Spinal cord (tissue), 10 donors: ENCODE measurements around the gene EPHB4. TPM values are rescaled to one million over a fixed set of nuclear protein-coding genes. Genes with fewer than 3 reads are reported as not detected.
"Not testable (repeated sequence)": the region's sequence is repeated elsewhere in the genome, so short reads cannot be mapped to it uniquely, and the experiment has no call there.

Experiments
- DNase-seq, 6 donors: peaks; one replicate each; pipeline versions ENCODE4 v3.0.0 to v3.0.0-alpha.2; 2013 to 2015; ENCODE audit warnings: low spot score in 6 of 6, low read depth in 4 of 6
- H3K27ac ChIP-seq: one replicate; pipeline ENCODE4 v1.5.1; 2013; ENCODE audit warnings: low read depth, low read length, control low read depth
- H3K27me3 ChIP-seq: one replicate; pipeline ENCODE4 v1.6.1; 2013; ENCODE audit warnings: low read length; ENCODE audit not compliant: control insufficient read depth, insufficient read depth
- H3K36me3 ChIP-seq: one replicate; pipeline ENCODE4 v1.6.1; 2013; ENCODE audit warnings: low read length; ENCODE audit not compliant: control insufficient read depth, insufficient read depth
- H3K4me1 ChIP-seq: one replicate; pipeline ENCODE4 v1.6.1; 2013; ENCODE audit warnings: low read length; ENCODE audit not compliant: control insufficient read depth, insufficient read depth
- H3K4me3 ChIP-seq: one replicate; pipeline ENCODE4 v1.5.1; 2013; ENCODE audit warnings: low read depth, low read length, control low read depth
- H3K9me3 ChIP-seq: one replicate; pipeline ENCODE4 v1.6.1; 2013; ENCODE audit warnings: low read length; ENCODE audit not compliant: control insufficient read depth, insufficient read depth
- WGBS: methylation state at CpG from one replicate; pipeline ENCODE4 v1.1.5; 2013; ENCODE audit warnings: missing lambda C conversion rate; ENCODE audit not compliant: insufficient coverage; 5-methylcytosine and 5-hydroxymethylcytosine counted together
- polyA plus RNA-seq, 2 donors: library from polyadenylated mRNA; unstranded; fragments of 120-200 nt; gene quantifications; one replicate each; pipeline ENCODE4 v1.2.1, GENCODE V29; 2013; ENCODE audit not compliant: insufficient read length in 2 of 2
- total RNA-seq, 2 donors: library from RNA; depleted of rRNA in 1 of 2; stranded (reverse); fragments of 120-200 nt in 1 of 2; fragments of >200 nt in 1 of 2; gene quantifications; one replicate each; pipeline versions ENCODE4 v1.2.3 to v1.2.4, GENCODE V29; 2013 to 2014
- donor health status: healthy.

Gene EPHB4
- total and polyA plus RNA-seq, 4 donors = 16.2 to 52.1 (median 21.2) TPM

- Histone ChIP-seq H3K4me3 (no peak overlapping the region), H3K9me3 (no peaks in the 10 kb centered on the region), H3K27ac (no peak overlapping the region), H3K36me3 (peaks cover 48% of the 10 kb centered on the region), H3K4me1 (peaks cover 10% of the 10 kb centered on the region), H3K27me3 (no peaks in the 10 kb centered on the region)
- no peak for DNase-seq
- WGBS = 93% methylated on average over 5 of the region's 5 CpGs
Measured at GRCh38 chr7:100808354-100808875, 18.9 kb downstream of the EPHB4 start.

GRCh38 chr7:100806883-100807282, 20.4 kb downstream of the EPHB4 start:
- H3K27me3 ChIP-seq = not testable (repeated sequence)

GRCh38 chr7:100806276-100806675, 21.0 kb downstream of the EPHB4 start:
- H3K4me3 ChIP-seq = no peak overlapping the region
- no peaks in the 10 kb centered on the region for H3K27me3 ChIP-seq
- H3K36me3 ChIP-seq = peaks cover 46% of the 10 kb centered on the region
- WGBS = 88% methylated on average over 4 of the region's 9 CpGs
- H3K4me1 ChIP-seq = peaks cover 23% of the 10 kb centered on the region
- DNase-seq = no peak
- H3K9me3 ChIP-seq = no peaks in the 10 kb centered on the region
- no peak overlapping the region for H3K27ac ChIP-seq

More at GRCh38 chr7:100806883-100807282, 20.4 kb downstream of the EPHB4 start:
- DNase-seq, H3K27ac ChIP-seq, H3K4me3 ChIP-seq, H3K9me3 ChIP-seq: not testable (repeated sequence)
- 95% methylated on average over 4 of the region's 6 CpGs for WGBS
- Histone ChIP-seq H3K36me3 (peaks cover 49% of the 10 kb centered on the region), H3K4me1 (peaks cover 20% of the 10 kb centered on the region)

GRCh38 chr7:100804681-100805431, 22.5 kb downstream of the EPHB4 start:
- H3K27me3 ChIP-seq = peaks cover 3% of the 10 kb centered on the region
- H3K9me3 ChIP-seq = no peaks in the 10 kb centered on the region
- WGBS = 92% methylated on average over 16 of the region's 22 CpGs
- H3K27ac ChIP-seq = no peak overlapping the region
- peaks cover 23% of the 10 kb centered on the region for H3K4me1 ChIP-seq
- DNase-seq = no peak
- no peak overlapping the region for H3K4me3 ChIP-seq
- peaks cover 42% of the 10 kb centered on the region for H3K36me3 ChIP-seq

- Histone ChIP-seq H3K4me3 (no peak overlapping the region), H3K36me3 (peaks cover 38% of the 10 kb centered on the region)
Measured at GRCh38 chr7:100803398-100804161, 23.7 kb downstream of the EPHB4 start.

GRCh38 chr7:100802951-100803350, 24.4 kb downstream of the EPHB4 start:
- DNase-seq = no peak
- Histone ChIP-seq H3K27me3 (peaks cover 3% of the 10 kb centered on the region), H3K4me3 (no peak overlapping the region), H3K27ac (no peak overlapping the region), H3K4me1 (peaks cover 25% of the 10 kb centered on the region), H3K9me3 (no peaks in the 10 kb centered on the region), H3K36me3 (peaks cover 38% of the 10 kb centered on the region)
- no CpG with 5 or more reads among the region's 4 CpGs for WGBS

More at GRCh38 chr7:100803398-100804161, 23.7 kb downstream of the EPHB4 start:
- peaks cover 25% of the 10 kb centered on the region for H3K4me1 ChIP-seq
- H3K27ac ChIP-seq = peak overlapping the region; percentile 47
- H3K9me3 ChIP-seq = no peaks in the 10 kb centered on the region
- peak; percentile 40 to 90 (median 66) for DNase-seq
- WGBS = 44% methylated on average over 16 of the region's 19 CpGs
- H3K27me3 ChIP-seq = peaks cover 3% of the 10 kb centered on the region

GRCh38 chr7:100801833-100802568, 25.3 kb downstream of the EPHB4 start:
- DNase-seq = no peak
- peaks cover 33% of the 10 kb centered on the region for H3K36me3 ChIP-seq
- H3K27me3 ChIP-seq = peaks cover 3% of the 10 kb centered on the region
- peaks cover 25% of the 10 kb centered on the region for H3K4me1 ChIP-seq
- H3K4me3 ChIP-seq = no peak overlapping the region
- no peaks in the 10 kb centered on the region for H3K9me3 ChIP-seq
- WGBS = 46% methylated on average over 14 of the region's 18 CpGs
- H3K27ac ChIP-seq = no peak overlapping the region

GRCh38 chr7:100799037-100799896, 28.1 kb downstream of the EPHB4 start:
- H3K27ac ChIP-seq = no peak overlapping the region
- H3K4me1 ChIP-seq = peaks cover 24% of the 10 kb centered on the region
- H3K4me3 ChIP-seq = no peak overlapping the region
- no peaks in the 10 kb centered on the region for H3K9me3 ChIP-seq
- peaks cover 13% of the 10 kb centered on the region for H3K36me3 ChIP-seq
- H3K27me3 ChIP-seq = peaks cover 6% of the 10 kb centered on the region
- DNase-seq = peak in 2 of 6 donors; percentile 18 to 49
- WGBS = 25% methylated on average over 10 of the region's 14 CpGs
